GM18517 (cell line): ENCODE data around the gene CLSTN2.

Experiments
- ATAC-seq: cut with Tn5 transposase; IDR thresholded peaks from one replicate; pipeline ENCODE4 v1.9.1; 2021; ENCODE audit warnings: mild to moderate bottlenecking, moderate library complexity; ENCODE audit not compliant: unreplicated experiment

CLSTN2 gene

DNA sequence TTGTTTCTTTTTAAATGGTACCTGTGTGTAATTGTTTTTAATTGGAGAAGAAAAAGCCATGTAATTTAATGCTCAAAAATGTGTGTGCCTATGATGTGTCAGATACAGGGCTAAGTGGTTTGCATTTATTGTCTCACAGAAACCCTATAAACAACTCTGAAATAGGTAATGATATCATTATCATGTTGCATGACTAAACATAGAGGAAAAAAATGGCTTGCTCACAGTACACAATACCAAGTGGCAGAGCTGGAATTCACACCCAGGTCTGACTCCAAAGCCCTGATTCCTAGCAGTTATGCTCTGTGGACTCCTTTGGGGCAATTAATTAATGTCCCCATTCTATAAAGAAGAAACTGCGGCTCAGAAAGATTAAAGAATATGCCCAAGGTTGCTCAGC, 505.5 kb downstream of the CLSTN2 start:
- ATAC-seq, result no peak

DNA sequence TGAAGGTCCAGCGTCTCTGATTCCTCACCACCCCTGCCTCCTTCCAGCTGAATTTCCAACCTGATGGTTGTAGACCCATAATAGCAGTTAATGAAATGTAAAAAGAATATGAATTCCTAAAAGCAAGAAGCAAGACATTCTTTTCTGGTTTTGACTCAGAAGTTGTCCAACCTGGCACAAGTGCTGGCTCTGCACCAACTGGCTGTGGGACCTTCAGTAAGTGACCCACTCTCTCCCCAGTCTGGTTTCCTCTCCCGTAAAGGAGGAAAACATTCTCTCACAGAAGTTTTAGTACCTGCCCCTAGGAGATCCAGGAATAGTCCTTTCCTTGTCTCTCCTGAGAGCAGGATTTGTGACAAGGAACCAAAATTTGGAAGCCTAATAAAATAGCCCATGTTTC, 506.0 kb downstream of the CLSTN2 start:
- no peak for ATAC-seq

DNA sequence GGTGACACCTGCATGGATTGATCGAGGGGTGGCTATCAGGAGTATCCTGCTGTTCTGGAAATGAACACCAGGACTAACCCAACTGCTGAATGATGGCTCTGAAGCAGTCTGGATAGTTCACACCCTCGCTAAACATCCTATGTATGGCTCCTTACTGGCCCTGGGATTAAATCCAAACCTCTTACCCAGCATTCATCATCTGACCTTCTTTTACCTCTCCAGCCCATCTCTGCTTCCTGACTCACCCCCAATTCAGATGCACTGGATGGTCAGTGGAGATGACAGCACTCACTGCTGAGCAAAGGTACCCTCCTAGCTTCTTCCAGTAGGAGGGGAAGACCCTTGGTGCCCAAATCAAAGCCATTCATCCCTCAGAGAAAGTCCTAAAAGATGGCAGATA, 507.6 kb downstream of the CLSTN2 start:
- no peak for ATAC-seq

DNA sequence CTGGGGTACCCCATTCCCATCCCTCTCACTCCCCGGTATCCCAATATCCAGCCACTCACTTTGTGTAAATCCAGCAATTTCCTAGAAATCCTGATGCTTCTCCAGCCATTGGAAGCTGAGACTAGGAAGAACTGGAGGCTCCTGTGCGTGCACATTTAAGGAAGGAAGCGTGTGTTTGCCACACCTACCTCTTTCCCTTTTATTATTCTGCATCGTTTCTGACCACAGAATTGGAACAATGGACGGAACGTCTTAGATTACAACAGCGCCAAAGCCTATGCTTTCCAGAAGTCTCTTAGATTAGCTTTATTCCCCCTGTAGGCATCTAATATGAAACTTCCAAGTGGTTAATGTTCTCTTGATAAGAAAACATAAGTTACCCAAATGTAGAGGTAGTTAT, 508.1 kb downstream of the CLSTN2 start:
- ATAC-seq, result no peak

DNA sequence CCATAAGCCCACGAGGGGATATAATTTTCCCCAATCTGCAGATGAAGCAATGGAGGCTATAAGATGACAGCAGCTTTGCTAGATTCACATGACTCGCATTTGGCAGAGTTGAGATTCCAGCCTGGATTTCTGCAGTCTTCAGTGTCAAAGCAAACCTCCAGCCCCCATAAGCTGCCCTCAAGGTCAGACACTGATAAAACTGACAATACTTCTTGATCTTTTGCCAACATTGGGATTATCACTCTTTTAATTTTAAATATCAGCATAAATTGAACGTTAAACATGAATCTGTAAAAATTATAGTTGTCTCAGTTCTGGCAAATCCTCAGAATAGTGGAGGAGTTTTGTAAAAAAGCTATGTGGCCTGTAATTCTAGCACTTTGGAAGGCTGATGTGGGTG, 508.8 kb downstream of the CLSTN2 start:
- ATAC-seq, result no peak

DNA sequence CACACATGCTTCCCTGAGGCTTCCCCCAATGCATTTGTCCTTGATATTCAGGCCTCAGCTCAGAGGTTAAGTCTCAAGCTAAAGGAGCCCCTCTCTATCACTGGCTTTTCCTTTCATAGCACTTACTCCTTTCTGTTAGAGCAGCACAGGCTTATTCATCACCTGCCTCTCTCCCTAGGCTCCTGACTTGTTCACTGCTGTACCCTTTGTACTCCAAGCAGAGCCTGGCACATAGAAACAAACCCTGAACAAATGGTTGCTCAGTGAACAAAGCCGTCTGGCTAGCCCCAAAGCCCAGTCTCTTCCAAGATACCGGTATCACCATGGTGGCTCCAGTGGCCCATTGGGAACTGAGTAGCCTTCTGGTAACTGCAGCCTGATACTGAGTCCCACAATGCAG, 511.7 kb downstream of the CLSTN2 start:
- no peak for ATAC-seq

DNA sequence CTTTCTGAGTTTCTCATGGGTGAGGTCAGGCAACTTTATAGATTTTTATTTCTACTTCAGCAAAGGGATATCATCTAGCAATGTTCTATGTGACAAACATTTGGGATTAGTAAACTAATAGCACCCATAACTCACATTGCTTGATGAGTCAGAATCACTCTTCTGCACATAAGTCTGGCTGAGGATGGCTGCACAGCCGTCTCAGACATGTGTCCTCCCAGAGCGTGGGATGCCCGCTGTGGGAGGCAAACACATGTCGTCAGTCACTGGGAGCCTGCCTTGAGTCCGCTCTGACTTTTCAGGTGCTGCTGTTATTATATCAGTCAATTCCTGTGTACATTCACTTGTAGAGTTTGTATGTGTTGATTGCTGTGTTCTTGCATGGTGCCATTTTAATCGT, 512.2 kb downstream of the CLSTN2 start:
- ATAC-seq, result no peak

DNA sequence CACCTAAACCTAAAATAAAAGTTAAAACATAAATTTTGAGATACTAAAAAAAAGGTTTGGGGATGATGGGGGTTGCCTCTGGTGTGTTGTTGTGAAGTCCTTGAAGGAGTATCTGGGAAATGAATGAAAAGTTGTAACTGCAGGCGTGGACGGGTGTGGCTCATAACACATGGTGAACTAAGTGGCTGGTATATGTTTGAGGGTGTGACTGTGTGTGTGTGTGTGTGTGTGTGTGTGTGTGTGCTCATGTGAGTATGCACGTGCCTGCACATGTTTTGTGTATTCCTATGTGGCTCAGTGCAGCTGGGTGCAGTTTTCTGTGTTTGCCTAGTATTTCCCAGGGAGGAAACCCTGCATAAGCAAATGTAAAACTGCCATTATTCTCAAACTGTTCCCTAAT, 513.0 kb downstream of the CLSTN2 start:
- ATAC-seq, result no peak

DNA sequence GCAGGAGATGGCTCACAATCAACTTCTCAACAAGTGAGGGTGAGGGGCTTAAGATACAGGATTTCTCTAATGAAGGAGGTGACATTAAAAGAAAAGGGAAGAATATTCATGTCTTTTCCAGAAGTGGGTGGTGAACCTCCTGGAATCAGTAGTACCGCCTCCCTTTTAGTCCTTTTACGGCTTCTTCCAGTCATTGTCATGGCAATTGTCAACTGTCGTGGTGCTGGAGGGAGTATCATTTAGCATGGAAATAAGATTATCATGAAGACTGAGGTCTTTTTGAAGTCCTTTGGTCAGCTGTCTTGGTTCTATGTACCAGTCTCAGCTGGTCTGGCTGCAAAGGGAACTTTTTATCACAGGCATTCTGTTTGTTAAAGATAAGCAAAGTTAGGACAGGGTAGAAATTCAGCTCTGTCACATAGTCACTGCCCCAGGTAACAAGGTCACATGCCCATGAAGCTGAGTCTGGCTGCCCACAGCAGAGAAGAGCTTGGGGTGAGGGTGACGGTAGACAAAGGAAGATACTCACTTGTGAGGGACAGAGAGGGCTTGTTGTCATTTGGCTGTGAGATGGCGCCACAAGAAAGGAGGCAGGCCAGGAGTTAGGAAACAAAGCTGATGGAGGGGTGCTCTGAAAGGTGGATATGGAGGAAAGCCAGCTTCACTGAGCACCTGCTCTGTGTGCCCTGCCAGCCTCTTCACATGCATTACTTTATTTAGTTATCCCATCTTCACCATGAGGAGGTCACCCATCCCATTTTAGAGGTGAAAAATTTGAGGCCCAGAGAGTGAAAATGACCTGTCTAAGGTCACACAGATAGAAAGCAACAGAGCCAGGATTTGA, 514.6 kb downstream of the CLSTN2 start:
- ATAC-seq, result no peak

DNA sequence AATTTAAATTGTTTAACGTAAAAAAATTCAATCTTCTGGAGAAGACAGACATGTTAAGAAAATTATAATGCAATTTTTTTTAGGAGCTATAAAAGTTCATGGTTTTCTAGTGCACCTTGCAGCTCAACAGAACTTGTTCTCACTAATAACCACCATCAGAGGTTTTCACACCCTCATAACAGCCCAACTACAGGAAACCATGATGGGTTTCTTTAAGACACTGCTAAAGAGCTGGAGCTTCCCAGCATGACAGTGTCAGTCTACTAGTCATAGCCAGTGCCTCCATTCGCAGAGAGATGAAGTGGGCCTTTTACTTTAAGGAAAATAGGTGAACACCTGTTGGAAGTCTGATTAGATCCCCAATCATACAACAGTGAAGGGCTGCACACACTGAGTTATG, 518.8 kb downstream of the CLSTN2 start:
- no peak for ATAC-seq

DNA sequence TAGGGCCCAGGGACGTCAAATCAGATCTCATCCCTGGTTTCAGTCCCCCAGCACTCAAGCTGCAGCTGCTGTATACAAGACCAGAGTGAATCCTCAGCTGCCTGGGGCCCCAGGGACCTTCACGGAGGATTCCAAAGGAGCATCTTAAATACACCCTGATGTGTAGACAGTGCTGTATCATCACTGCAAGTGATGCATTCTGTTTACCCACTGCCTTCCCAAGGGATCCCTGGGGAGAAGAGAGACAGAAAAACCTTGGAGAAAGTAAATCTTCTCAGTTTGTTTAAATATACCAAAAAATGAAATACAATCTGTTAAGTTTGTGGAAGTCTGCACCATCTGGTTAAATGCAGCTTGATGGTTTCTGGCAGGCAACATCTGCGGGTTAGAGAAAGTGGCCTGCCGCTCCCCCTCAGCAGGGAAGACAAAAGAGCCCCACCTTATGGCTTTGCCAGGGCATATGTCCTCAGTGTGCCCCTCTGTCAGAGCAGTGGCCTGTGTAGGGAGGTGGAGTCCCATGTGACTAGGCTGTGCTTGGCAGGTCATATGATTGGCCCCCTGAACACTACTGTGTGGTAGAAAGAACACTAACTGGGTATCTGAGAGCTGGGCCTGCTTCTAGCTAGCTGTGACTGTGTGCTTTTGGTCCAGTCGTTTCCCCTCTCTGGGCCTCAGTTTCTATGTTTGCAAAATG, 520.7 kb downstream of the CLSTN2 start:
- no peak for ATAC-seq

DNA sequence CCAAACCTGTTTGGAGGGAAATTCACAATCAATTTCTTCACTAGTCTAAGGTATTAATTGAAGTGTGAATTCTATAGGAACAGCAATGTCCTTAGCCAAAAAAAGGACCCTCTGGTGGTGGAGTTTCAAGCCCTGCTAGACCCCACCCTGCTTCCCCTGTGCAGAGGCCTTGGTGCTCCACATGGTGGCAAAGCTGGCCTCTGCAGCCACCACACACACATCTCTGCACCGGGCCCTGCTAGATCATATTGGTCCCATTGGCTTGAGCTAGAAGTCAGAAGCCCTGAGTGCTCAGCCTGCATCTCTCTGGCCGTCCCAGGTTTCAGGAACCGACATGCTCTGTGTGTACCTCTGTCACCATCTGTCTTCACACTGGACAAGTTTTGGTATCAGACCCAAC, 522.0 kb downstream of the CLSTN2 start:
- ATAC-seq, result no peak

DNA sequence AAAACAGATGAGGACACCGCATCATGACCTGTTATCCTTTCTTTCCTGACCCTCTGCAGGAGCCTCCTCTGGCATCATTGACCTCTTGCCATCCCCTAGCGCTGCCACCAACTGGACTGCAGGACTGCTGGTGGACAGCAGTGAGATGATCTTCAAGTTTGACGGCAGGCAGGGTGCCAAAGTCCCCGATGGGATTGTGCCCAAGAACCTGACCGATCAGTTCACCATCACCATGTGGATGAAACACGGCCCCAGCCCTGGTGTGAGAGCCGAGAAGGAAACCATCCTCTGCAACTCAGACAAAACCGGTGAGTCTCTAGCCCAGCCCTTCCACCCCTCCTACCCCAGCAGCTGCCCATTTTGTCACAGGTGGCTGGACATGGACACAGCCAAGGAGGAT, 524.5 kb downstream of the CLSTN2 start:
- ATAC-seq, result no peak

DNA sequence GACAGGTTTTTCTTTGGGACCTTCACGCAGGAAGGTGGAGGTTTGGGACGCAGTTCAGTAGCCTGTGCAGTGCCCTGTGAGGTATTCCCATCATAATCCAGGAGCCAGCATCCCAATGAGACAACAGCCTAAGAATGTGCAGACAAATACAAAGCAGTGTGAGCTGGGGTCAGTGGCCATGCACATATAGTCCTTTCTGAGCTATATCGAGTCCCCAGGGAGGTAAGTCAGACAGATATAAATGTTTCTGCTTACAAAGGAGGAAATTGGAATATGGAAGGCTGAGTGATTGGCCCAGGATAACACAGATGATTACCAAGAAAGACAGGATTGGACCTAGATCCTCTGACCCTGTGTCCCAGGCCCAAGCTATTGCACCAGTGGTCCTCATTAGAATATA, 526.3 kb downstream of the CLSTN2 start:
- no peak for ATAC-seq

DNA sequence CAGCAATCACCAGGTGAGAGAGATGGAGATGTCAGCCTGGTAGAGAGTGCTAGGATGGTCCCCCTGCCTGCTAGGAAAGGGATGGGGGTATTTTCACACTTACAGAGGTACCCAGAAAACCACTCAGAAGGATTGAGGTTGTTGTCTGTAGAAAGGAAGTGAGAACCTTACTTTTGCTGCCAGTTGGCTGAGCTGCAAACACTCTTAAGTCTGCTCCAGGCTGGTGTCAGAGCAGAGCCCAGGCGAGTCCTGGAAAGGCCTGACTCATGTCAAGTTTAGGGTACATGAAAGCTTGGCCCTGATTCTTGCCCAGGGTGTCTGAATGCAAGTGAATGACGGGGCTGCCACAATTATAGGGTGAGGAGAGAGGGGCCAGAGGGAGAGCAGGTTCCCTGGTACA, 528.4 kb downstream of the CLSTN2 start:
- no peak for ATAC-seq

DNA sequence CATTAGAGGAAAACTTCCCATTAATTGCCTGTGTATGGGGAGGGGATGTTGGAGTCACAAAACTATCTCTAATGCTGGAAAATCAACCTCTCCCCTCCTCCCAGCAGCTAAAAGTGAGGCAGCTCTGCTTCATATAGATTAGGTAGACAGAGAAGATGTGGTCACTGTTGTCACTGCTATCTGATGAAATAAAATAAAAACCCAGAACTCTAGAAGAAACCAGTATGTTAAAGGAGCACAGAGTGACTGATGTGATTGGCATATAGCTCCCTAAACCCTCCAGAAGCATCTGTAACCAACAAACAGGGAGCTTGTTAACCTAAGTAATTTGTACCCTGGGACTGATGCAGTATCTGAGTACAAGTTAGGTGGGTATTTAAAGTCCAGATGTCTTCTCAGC, 531.0 kb downstream of the CLSTN2 start:
- no peak for ATAC-seq

DNA sequence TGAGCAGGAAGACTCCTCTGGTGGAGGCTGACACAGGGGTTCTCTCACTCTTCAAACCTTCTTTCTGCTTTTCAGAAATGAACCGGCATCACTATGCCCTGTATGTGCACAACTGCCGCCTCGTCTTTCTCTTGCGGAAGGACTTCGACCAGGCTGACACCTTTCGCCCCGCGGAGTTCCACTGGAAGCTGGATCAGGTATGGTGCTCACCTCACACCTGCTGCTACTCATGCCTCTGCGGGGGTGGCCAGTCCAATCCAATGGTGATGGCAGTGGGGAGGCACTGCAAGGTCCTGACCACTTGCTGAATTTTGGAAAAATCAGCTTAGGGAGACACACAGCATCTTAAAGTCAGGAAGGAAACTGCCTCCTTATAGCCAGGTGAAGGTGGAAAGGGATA, 531.5 kb downstream of the CLSTN2 start:
- ATAC-seq, result no peak

DNA sequence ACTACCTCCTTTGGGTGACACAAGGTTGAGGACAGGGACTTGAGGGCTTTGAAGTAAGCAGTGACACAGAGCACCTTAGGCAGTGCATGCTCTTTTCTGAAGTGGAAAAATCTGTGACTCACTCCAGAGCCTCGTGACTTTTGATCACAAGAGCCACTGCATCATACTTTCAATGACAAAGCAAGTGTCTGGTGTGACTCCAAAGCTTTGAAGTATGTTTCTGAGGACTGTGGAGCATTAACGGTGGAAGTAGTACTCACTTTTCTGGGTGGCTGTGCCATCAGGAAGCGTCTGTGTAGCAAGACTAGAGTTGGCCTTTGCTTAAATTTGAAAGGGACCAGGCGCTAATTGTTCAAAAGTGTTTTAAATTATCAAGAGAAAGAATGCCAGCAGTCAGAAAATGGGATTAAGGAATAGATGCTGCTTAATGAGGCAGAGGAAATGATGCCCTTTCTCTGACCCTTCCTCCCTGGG, 532.2 kb downstream of the CLSTN2 start:
- ATAC-seq, result no peak

DNA sequence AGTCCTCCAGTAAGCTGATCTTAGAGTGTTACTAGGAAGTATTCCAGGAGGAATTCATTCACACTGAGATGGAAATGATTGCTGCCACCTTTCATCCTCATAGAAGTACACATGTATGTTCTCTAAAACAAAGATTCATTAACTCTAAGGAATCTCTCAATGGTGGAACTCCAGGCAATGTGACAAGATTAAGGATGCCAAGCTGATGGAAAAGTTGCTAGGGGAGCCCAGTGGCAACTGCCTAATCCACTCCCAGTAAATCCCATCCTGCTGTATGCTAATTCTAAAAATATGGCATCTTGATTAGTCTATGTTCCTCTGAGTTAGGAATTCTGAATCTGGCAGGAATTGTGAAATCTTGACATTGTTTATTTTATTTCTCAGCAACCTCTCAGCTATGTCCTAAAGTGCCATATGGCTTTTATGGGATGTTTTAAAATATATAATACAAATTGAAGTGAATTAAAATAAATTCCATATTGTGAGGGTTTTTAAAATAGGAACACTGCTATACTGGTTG, 532.9 kb downstream of the CLSTN2 start:
- ATAC-seq, result no peak

DNA sequence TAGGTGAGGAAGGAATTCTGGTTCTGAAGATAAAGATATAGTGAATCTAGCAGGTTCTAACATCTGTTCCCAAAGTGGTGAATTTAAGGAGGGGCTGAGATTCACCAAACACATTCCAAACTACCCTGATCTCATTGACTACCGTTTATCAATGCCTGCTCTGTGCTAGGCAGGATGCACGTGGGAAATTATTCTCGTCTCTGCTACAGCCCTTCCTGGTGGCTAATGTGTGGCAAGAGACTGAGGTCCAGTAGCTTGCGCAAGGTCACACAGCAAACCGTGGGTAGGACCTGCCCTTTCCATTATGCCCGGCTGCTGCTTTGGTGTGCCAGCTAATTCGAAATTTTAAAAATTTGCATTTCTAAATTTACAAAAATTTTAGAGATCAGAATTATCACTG, 533.4 kb downstream of the CLSTN2 start:
- ATAC-seq, result no peak

DNA sequence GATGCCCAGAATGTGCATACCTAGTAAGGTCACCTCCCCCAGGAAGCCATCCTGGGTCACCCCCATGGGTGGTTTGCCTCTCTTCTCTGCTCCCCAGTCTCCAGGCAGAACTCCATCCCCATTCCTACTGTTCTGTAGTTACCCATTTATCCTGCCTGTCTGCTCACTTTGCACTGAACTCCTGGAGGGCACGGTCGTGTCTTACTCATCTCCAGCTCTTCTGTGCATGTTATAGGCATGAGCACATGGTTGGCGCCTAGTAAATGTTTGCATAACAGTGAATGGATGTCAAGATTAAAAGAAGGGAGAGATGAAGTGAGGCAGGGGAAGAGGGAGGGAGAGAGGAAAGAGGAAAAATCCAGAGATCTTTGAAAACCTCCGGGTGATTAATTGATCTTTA, 534.5 kb downstream of the CLSTN2 start:
- ATAC-seq, result no peak

DNA sequence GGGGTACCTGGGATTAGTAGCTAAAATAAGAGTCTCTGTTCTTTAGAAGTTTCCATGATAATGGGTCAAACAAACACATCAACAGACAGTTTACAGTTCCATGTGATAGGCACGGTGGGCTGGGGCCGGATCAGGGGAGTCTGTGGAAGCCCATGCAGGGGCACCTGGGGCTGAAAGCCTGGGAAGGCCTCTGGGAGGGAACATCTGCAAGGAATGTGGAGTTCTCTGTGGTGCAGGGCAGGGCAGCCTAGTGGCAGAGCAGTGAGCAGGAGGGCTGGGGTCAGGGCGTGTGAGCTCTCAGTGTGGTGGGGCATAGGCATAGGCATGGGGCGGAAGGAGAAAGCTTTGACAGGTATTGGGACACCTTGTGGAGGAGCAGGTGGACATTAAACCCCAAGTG, 535.2 kb downstream of the CLSTN2 start:
- no peak for ATAC-seq
